GM12878 (cell line): ENCODE results near the gene CUL9. TPM values are rescaled to one million over a fixed set of nuclear protein-coding genes. Genes with fewer than 3 reads are reported as not detected.

ENCODE experiments used
- E2F8 ChIP-seq: fragments of 450-650 bp; IDR thresholded peaks from 2 replicates; pipeline ENCODE4 v1.6.1; 2018; ENCODE audit warnings: mild to moderate bottlenecking, low read depth, moderate library complexity; ENCODE audit not compliant: partially characterized antibody
- HDAC2 ChIP-seq: fragments of 200-600 bp; sonication (generic); IDR thresholded peaks from 2 replicates; pipeline ENCODE4 v1.6.1; 2017
- IRF5 ChIP-seq: fragments of 450-650 bp; IDR thresholded peaks from 2 replicates; pipeline ENCODE4 v1.6.1; 2017; ENCODE audit warnings: borderline replicate concordance
- JUND ChIP-seq: IDR thresholded peaks from 2 replicates; pipeline ENCODE4 v1.6.1; 2012; ENCODE audit warnings: low read depth, mild to moderate bottlenecking, low read length, improper control_type of control experiment, moderate library complexity
- LARP7 ChIP-seq: fragments of 450-650 bp; IDR thresholded peaks from 2 replicates; pipeline ENCODE4 v1.6.1; 2017; ENCODE audit warnings: mild to moderate bottlenecking
- POU2F2 ChIP-seq: IDR thresholded peaks from 3 replicates; pipeline ENCODE4 v1.6.1; 2011; ENCODE audit warnings: low read depth, mild to moderate bottlenecking, low read length, borderline replicate concordance
- TCF3 ChIP-seq: IDR thresholded peaks from 2 replicates; pipeline ENCODE4 v1.6.1; 2012; ENCODE audit warnings: low read depth, mild to moderate bottlenecking, low read length, borderline replicate concordance; ENCODE audit not compliant: insufficient read depth
- WRNIP1 ChIP-seq: IDR thresholded peaks from 2 replicates; pipeline ENCODE4 v1.6.1; 2011; ENCODE audit warnings: low read depth, low read length, improper control_type of control experiment, borderline replicate concordance
- ZSCAN29 ChIP-seq: fragments of 450-650 bp; IDR thresholded peaks from 2 replicates; pipeline ENCODE4 v1.6.1; 2017; ENCODE audit warnings: mild to moderate bottlenecking, moderate library complexity
- polyA plus RNA-seq, 11 experiments: library from polyadenylated mRNA; depleted of rRNA in 4 of 11; unstranded in 6 of 11; stranded (reverse) in 5 of 11; fragments of >200 nt; fragmentation: Nextera tagmentation in 4 of 11; fragmentation: Illumina TruSeq in 1 of 11; extraction: Ambion mirVana in 4 of 11; extraction: Trizol in 1 of 11; gene quantifications; 1 replicate in 1 of 11; 2 replicates in 10 of 11; pipeline versions ENCODE4 v1.2.1 to v1.2.3, GENCODE V29; 2011 to 2016; ENCODE audit warnings: inconsistent platforms in 2 of 11, missing spikeins in 2 of 11, low read depth in 1 of 11
- total RNA-seq, 4 experiments: library from RNA; depleted of rRNA in 3 of 4; stranded (reverse); fragments of >200 nt in 3 of 4; fragmentation: Illumina TruSeq in 1 of 4; extraction: Trizol in 1 of 4; gene quantifications; 2 replicates each; pipeline versions ENCODE4 v1.2.1 to v1.2.3, GENCODE V29; 2013 to 2021

The CUL9 gene
- total and polyA plus RNA-seq, 10 of the 15 experiments (the other 5 are each of a cell fraction or from before 2014, with no cell fraction given) = 1.2 to 48.3 (median 17.2) TPM

- TF ChIP-seq IRF5 = no peak
- no peak for TF ChIP-seq POU2F2
- no peak for TF ChIP-seq E2F8
- no peak for TF ChIP-seq WRNIP1
- no peak for TF ChIP-seq JUND
- no peak for TF ChIP-seq HDAC2
- no peak for TF ChIP-seq LARP7
- no peak for TF ChIP-seq ZSCAN29
- TF ChIP-seq TCF3 = no peak
These were observed 59.5 kb downstream of the CUL9 start (continued) for GRCh38 chr6:43241446-43241845.
